Urothelium cell line (cell line): ENCODE measurements around the gene WDR19.
"Not testable (repeated sequence)": the region's sequence is repeated elsewhere in the genome, so short reads cannot be mapped to it uniquely, and the experiment has no call there.

Experiments used
- DNase-seq: peaks from one replicate; pipeline ENCODE4 v3.0.0; 2011; ENCODE audit warnings: low spot score, mixed read lengths
- FAIRE-seq: peaks from 2 replicates; lab custom pipeline; 2011; peaks lifted over from hg19 to GRCh38; lab: Jason Lieb, UNC

WDR19 gene

GRCh38 chr4:39232100-39232499 is 49.8 kb downstream of the WDR19 start:
- DNase-seq (no peak), FAIRE-seq (no peak)

GRCh38 chr4:39233114-39233513 is 50.8 kb downstream of the WDR19 start:
- no peak for FAIRE-seq
- no peak for DNase-seq

DNA sequence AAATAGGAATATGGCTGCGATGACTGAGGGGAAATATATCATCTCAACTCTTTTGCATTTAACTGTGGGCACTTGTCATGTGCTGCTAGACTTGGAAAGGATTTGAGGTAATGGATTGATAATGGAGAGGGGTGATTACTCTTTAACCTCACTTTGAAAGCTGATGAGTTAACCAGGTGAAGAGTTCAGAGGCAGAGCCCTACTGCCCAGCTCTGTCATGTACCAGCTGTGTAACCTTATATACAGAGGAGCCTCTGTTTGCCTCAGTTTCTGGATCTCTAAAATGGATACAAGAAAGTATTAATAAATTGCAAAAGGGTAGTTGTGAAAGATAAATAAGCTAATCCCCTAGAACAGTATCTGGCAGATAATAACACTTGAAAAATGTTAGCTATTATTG is 51.5 kb downstream of the WDR19 start:
- no peak for DNase-seq
- no peak for FAIRE-seq

DNA sequence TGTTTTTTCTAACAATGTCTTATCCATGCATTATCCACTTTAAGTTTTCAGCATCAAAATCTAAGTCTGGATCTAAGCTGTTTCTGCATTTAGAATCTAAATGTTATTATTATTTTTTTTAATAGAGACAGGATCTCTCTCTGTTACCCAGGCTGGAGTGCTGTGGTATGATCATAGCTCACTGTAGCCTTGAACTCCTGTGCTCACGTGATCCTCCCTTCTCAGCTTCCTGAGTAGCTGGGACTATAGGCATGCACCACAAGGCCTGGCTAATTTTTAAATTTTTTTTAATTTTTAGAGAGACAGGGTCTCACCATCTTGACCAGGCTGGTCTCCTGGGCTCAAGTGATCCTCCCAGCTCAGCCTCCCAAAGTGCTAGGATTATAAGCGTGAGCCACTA is 52.7 kb downstream of the WDR19 start:
- FAIRE-seq (no peak), DNase-seq (no peak)

DNA sequence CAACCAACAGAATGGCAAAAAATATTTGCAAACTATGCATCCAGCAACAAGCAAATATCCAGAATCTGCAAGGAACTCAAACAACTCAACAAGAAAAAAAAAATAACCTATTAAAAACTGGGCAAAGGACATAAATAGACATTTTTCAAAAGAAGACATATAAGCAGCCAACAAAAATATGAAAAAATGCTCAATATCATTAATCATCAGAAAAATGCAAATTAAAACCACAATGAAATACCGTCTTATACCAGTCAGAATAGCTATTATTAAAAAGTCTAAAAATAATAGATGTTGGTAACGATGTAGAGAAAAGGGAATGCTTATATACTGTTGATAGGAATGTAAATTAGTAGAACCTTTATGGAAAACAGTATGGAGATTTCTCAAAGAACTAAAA is 53.4 kb downstream of the WDR19 start:
- DNase-seq (no peak), FAIRE-seq (no peak)

- FAIRE-seq = no peak
- DNase-seq = no peak
Observed at GRCh38 chr4:39237179-39237578, 54.9 kb downstream of the WDR19 start.

DNA sequence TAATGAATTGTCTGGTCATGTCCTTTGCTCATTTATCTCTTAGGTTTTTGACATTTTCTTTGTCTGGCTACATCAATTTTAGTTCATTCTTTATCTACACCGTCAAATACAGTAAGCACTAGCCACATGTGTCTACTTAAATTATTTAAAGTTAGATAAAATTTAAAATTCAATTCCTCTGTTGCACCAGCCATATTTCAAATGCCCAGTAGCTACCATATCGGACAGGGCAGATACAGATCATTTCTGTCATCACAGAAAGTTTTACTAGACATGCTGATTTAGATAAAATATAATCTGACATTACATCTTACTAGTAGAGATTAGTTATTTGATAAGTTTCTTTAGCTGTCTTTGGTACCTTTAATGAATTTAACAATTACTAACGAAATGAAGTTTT is 61.1 kb downstream of the WDR19 start:
- FAIRE-seq (no peak), DNase-seq (no peak)

DNA sequence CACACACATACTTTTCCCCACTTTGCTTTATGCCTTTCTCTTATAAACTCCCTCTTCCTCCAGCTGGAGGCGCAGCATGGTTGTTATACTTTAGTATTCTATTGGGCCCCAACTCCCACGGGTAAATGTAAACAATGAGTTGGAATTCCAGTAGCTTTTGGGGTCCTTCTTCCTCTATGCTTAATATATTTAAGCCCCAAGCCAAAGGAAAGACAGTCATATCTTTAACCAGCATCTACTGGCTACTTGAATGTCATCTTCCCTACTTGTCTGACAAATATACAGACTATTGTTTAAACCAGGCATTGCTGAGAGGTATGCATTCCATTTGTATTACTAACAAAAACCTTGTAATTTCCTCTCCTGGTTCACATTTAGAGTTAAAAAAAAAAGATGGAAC is 72.9 kb downstream of the WDR19 start:
- DNase-seq (peak; percentile 67), FAIRE-seq (peak; percentile 96)

GRCh38 chr4:39255871-39256270 is 73.5 kb downstream of the WDR19 start:
- FAIRE-seq = peak; percentile 86
- DNase-seq = no peak

GRCh38 chr4:39256436-39256835 is 74.1 kb downstream of the WDR19 start:
- FAIRE-seq = no peak
- no peak for DNase-seq

GRCh38 chr4:39259571-39260330 is 77.4 kb downstream of the WDR19 start:
- DNase-seq = no peak
- peak; percentile 42 for FAIRE-seq

DNA sequence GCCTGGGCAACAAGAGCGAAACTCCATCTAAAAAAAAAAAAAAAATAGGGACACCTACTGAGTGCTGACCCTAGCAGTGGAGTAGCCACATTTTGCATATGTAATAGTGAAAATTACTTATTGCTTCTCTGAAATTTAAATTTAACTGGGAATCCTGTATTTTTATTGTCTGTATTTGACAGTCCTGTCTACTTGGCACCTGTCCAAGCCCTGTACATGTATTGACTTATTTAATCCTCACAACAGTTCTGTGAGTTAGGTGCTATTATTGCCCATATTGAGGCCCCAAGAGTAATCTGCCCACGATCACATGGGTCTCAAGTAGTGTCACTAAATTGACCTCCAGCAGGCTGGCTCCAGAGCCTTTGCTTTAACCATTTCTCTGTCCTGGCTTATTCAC is 81.6 kb downstream of the WDR19 start:
- DNase-seq (no peak), FAIRE-seq (no peak)

DNA sequence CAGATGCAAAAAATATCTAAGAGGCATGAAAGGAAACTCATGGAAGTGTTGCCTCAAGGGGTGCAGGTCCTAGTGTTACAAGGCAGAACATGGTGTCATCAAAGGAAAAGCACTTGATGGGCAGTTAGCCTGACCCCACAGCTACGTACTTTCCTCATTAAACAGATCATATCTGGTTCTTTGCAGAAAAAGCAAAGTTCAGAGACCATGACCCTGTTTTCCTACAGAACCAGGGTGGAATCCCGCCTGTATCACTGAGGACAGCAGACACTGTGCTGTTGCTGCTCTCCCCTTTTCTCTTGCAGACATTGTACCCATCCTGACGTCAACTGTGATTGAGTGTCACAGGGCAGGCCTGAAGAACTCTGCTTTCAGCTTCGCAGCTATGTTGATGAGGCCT is 92.2 kb downstream of the WDR19 start:
- DNase-seq = no peak
- FAIRE-seq = no peak

- not testable (repeated sequence) for FAIRE-seq, DNase-seq
Observed at GRCh38 chr4:39277661-39278060, 95.3 kb downstream of the WDR19 start.

- FAIRE-seq = no peak
- no peak for DNase-seq
Observed at GRCh38 chr4:39278476-39278875, 96.1 kb downstream of the WDR19 start.

DNA sequence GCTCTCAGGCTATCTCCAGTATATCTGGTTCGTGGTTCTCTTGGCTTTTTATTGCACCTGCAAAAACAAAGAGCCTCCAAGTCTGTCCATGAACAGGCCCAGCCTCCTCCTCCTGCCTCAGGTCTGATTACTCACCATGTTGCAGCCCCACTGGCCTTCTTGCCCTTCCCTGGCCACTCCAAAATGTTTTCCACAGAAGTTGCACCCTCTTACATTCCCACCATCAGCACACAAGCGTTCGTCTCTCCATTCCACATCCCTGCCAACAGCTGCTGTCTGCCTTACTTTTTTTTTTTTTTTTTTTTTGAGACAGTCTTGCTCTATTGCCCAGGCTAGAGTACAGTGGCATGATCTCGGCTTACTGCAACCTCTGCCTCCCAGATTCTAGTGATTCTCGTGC is 97.1 kb downstream of the WDR19 start:
- no peak for FAIRE-seq
- DNase-seq = no peak

DNA sequence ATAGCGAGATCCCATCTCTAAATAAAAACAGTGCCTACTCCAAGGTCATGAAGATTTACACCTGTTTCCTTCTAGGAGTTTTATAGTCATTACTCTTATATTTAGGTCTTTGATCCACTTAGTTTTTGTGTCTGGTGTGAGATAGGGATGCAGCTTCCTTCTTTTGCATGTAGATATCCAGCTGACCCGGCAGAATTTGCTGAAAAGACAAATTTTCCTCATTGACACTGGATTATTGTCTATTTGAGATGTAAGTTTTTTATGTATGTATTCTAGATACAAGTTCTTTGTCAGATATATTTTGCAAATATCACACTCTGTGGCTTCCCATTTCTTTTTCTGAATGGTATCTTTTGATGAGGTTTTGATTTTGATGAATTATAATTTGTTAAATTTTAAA is 98.4 kb downstream of the WDR19 start:
- DNase-seq (no peak), FAIRE-seq (no peak)

GRCh38 chr4:39285111-39285795 is 102.9 kb downstream of the WDR19 start:
- no peak for DNase-seq
- FAIRE-seq = no peak

GRCh38 chr4:39285853-39286252 is 103.5 kb downstream of the WDR19 start:
- FAIRE-seq (no peak), DNase-seq (no peak)

DNA sequence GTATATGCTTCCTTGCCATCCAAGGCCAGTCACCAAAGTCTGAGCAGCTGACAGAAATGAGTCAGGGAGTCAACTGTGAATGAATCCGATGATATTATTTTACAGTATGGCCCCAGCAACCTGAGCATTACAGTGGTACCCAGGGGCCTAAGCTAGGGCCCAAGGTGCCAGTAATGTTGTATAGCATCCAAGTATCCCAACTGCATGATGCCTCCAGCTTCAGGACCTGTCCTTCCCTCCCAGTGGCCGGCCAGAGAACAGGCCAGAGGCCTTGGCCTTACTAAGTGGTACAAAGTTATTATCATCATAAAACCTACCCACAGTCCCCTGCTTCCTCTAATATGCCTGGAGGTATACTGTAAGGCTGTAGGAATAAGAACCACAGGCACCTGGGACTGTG is 103.9 kb downstream of the WDR19 start:
- FAIRE-seq (no peak), DNase-seq (no peak)

DNA sequence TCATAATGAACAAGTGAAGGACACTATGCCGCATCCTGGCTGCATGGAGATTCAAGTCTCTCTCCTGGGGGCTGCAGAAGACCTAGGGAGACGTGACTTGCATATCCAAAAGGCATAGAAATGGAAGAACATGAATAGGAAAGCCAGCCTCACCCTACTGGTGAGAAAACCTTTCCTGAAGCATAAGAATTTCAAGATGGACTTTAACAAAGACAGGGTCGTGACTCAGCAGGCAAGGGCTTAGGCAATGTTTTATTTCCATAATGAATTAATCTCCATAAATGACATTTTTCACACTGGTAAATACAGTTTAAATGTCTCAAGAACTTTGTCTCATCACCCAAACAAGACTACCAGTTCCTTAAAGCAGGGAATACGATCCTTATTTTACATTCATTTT is 104.9 kb downstream of the WDR19 start:
- DNase-seq (no peak), FAIRE-seq (no peak)

- peak; percentile 63 for FAIRE-seq
Observed at GRCh38 chr4:39291686-39292085, 109.4 kb downstream of the WDR19 start.

DNA sequence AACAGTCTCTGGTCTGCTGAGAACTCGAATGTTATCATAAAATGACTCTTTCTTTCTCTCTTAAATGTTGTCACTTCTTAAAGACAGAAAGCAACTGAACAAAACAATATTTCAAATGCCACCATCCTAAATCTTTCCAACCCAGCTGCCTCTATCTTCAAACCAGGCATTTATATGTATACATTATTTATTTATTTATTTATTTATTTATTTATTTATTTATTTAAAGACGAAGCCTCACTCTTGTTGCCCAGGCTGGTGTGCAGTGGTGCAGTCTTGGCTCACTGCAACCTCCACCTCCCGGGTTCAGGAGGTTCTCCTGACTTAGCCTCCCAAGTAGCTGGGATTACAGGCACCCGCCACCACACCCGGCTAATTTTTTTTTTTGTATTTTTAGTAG is 110.1 kb downstream of the WDR19 start:
- not testable (repeated sequence) for DNase-seq, FAIRE-seq

More at GRCh38 chr4:39291686-39292085, 109.4 kb downstream of the WDR19 start:
- no peak for DNase-seq
